Measurements from ENCODE around the gene ABCF3. TPM values are rescaled to one million over a fixed set of nuclear protein-coding genes. Genes with fewer than 3 reads are reported as not detected.

The ABCF3 gene
- total and polyA plus RNA-seq, 2 of the 13 experiments (the other 11 are each of a cell fraction or from before 2014, with no cell fraction given): 38.8 to 46.5 TPM

- no peak for TF ChIP-seq USF2 (IDR thresholded peaks at IDR 0.05; ENCODE audit: low read depth, low read length)
- TF ChIP-seq USF2 (CRISPR knock-in tag; IDR thresholded peaks at IDR 0.05; ENCODE audit: borderline replicate concordance): no peak
- TF ChIP-seq ZNF768 (CRISPR knock-in tag; IDR thresholded peaks at IDR 0.05): no peak
- no peak for TF ChIP-seq ZNF547 (CRISPR knock-in tag; IDR thresholded peaks at IDR 0.05)
- TF ChIP-seq KLF13 (CRISPR knock-in tag; IDR thresholded peaks at IDR 0.05): no peak
- no peak for TF ChIP-seq GPBP1L1 (CRISPR knock-in tag; IDR thresholded peaks at IDR 0.05)
- no peak for TF ChIP-seq LBX2 (CRISPR knock-in tag; IDR thresholded peaks at IDR 0.05; ENCODE audit: borderline replicate concordance)
- TF ChIP-seq ZNF569 (CRISPR knock-in tag; IDR thresholded peaks at IDR 0.05; ENCODE audit: borderline replicate concordance): no peak
- peak; percentile 50; the same call in 1 of the 2 replicates for TF ChIP-seq SMC3 (IDR thresholded peaks at IDR 0.05; ENCODE audit: low read length)
- no peak for TF ChIP-seq XBP1 (CRISPR knock-in tag; IDR thresholded peaks at IDR 0.05)
- no peak for TF ChIP-seq SALL2 (CRISPR knock-in tag; IDR thresholded peaks at IDR 0.05)
- TF ChIP-seq ZC3H13 (CRISPR knock-in tag; IDR thresholded peaks at IDR 0.05): no peak
- no peak for TF ChIP-seq FOXK2 (IDR thresholded peaks at IDR 0.05)
- no peak for TF ChIP-seq SETDB1 (CRISPR knock-in tag; IDR thresholded peaks at IDR 0.05; ENCODE audit: borderline replicate concordance)
- TF ChIP-seq SP4 (CRISPR knock-in tag; IDR thresholded peaks at IDR 0.05): no peak
- TF ChIP-seq DNMT1 (CRISPR knock-in tag; IDR thresholded peaks at IDR 0.05): no peak
- TF ChIP-seq ZNF329 (CRISPR knock-in tag; IDR thresholded peaks at IDR 0.05; ENCODE audit: low read depth): no peak
- TF ChIP-seq E2F5 (CRISPR knock-in tag; conservative IDR thresholded peaks at IDR 0.05): no peak
- TF ChIP-seq STAG1 (CRISPR knock-in tag; IDR thresholded peaks at IDR 0.05): peak; percentile 53
- no peak for TF ChIP-seq RNF219 (CRISPR knock-in tag; IDR thresholded peaks at IDR 0.05)
- 0 out of 2 replicates have a peak, but pooled peaks have one; percentile 27 for TF ChIP-seq THAP11 (CRISPR knock-in tag; IDR thresholded peaks at IDR 0.05)
- no peak for TF ChIP-seq ZNF576 (CRISPR knock-in tag; IDR thresholded peaks at IDR 0.05)
- TF ChIP-seq ZNF780A (CRISPR knock-in tag; IDR thresholded peaks at IDR 0.05): no peak
- no peak for TF ChIP-seq RARA (CRISPR knock-in tag; IDR thresholded peaks at IDR 0.05)
These were observed 41.5 kb downstream of the ABCF3 start (continued) for GRCh38 chr3:184227481-184227935.

All from HepG2 (cell line).